C1 segment of cervical spinal cord (tissue), 14 donors: ENCODE data around the gene CDH4.

ENCODE experiments used
- DNase-seq, 14 donors: peaks; one replicate each; lab custom pipeline; 2025; lab: John Stamatoyannopoulos, UW

CDH4 gene

DNA sequence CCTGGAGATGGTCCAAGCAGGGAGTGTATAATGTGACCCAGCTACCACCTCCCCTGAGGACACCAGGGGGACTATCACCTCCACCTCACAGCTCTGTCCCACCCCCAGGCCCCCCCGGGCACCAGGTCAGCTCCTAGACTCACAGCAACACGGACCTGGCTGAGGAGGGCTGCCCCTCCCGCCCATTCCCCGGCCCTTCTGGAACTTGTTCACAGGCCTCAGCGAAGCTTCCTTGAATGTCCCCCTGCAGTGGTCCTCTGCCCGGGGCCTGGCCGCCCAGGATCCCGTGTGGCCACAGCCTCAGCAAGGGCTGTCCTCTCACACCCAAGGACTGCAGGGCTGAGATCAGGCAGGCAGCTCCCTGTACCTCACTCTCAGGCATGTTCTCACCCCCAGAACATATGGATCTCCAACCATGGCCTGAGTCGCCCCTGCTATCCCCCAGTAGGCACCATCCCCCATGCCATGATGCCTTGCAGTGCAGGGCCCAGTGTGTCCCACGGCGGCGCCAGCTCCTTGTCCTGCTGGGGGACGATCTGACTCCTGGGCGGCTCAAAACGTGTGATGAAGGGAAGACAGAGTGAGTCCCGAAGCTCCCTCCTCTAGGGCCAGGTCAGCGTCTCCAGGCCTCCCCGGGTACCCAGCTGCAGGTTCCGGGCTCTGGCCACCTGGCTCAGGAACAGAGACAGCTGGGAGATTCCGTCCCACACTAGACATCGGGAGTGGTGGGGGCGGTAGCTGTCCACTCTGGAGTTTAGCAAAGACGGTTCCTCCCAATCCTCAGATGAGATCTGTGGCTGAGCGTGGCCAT lies 655.2 kb downstream of the CDH4 start:
- DNase-seq, result no peak

DNA sequence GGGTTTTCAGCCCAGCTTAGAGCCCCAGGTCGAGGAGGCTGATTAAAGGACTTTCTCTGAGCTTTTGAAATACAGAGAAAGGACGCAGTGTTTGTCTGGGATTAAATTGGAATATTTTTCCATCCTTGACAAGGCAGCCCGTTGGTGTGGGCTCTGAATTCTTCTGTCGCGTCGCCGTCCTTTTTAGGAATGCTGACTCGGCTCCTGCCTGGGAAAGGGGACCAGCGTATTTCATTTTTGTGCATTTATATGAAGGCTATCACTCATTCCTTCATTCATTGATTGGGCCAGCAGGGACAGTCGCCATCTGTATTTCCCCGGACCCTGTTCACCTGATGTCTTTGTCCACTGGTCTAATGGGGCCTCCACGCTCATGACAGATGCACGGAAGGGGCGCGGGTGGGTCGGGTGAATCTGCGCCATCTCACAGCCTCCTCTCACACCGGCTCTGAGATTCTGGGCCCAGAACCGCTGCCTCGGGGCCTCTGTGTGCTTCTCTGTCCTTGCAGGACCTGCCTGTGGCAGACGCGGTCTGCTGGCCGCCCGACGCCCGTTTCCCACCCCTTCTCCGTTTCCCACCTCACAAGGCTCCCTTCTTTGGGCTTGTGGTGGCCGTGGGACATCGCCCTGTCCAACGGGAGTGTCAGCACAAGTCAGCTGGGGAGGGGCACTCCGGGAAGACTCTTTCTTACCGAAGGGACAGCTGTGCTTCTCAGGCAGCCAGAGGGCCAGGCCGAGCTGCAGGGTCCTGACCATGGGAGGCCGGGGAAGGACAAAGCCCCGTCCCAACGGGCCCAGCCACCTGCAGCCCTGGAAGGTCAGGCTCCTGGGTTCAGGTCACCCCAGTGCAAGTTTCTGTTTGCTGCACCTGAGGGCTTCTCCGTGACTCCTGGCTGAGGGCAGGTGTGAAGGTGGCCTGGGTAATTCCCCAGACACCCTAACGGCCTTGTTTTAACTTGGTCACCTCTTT lies 656.3 kb downstream of the CDH4 start:
- no peak for DNase-seq

DNA sequence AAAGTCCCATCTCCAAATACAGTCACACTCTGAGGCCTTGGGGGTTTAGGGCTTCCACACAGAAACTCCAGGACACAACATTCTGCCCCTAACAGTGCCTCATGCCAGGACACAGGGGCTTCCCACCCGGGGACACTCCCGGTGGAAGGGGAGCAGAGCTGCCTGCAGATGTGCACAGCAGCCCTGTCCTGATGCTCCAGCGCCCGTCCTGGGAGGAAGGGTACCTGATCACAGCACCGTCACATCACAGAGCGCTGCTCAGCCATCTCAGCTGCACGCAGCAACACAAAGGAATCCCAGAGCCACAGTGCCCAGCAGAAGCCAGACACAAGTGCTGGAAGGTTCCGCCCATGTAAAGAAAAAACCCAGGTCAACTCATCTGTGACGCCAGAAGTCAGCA lies 657.0 kb downstream of the CDH4 start:
- DNase-seq, result no peak

DNA sequence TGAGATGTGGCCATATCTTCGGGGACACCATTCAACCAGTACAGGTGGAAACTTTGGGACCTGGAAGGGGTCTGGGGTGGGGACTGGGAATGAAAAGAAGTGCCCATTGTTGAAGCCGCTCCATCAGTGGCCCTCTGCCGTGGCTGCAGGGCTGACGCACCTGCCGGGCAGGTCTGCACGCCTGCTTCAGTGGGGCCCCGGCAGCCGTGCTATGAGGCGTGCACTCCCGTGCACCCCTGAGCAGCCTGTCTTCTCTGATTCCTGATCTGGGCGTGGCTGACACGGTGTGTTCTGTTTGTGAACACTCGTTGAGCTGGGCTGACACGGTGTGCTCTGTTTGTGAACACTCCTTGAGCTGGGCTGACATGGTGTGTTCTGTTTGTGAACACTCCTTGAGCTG lies 657.8 kb downstream of the CDH4 start:
- no peak for DNase-seq

DNA sequence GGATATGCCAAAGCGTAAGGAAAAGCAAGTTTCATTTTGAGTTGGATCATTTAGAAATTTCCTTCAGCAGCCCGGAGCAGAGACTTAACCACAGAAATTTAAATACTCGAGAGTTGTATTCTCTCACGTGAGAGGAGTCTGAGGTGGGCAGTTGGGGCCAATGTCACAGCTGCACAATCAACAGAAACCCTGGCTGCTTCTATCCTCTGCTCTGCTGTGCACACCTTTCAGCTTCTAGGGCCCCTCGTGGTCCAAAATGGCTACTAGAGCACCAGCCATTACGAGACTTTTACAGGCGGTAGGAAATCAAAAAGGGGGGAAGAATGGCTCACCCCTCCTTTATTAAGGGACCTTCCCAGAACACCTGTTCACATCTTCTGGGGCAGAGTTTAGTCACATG lies 659.8 kb downstream of the CDH4 start:
- no peak for DNase-seq

DNA sequence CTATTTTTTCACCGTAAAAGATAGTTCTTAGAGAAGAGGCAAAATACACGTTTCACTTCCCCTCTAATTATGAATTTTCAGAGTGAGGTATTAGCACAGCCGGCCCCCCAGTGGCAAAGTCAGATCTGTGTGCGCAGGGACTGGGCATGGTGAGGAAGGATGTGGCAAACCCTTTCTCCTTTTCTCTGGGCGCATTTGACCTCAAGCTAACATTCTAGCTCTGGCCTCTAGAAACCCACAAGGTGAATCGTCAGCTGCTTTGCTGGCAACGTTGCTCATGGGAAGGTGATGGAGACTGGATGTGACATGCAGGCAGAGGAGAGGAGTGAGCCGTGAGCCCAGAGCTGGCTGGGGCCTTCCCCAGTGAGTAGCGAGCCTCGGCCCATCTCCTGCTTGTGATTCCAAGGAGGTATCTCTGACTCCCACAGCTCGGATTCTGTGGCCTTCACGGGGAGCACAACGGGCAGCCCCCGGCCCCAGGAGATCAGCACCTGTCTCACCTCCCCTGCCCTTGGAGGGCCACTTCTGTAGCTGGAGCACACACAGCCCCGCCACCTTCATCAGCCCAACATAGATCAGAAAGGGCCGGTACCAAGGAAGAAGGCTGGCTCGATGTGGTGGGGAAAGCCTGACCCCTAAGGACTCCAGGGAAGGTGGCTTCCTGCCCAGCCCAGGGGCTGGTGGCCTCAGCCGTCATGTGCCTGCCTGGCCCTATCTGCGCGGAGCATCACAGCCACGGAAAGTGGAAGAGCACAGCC lies 660.8 kb downstream of the CDH4 start:
- no peak for DNase-seq

DNA sequence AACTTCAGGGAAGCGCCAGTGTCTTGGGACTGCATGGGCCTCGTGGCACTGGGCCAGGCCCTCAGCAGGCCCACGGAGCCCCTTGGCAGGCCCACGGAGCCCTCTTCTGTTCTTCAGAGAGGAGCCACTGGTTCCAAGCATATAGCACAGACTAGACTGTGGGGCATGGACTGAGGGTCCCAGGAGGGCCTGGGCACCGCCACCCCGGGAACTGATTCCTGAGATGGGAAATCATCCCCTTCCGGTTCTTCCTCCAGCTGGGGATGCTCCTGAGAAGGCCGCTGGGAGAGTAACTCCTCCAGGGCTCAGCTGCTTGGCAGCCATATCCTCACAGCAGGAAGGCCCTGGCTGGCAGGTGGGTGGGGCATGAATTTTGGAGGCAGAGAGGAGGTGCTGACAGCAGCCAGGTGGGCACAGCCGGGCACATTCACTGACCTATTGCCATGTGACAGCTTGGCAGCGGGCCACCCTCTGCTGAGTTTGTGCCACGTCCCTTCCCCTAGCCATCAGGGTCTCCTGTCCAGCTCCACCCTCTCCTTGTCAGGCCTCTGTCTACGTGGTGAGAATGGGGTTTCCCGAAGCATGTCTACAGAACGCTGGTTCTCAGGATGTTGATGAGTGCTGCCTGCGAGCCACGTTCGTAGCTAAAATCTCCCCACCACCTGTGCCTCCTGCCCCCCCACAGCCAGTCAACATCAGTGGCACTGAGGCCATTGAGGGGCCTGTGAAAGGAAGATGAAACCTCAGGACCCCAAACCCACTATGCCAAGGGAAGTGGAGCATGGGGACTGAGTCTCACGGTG lies 661.6 kb downstream of the CDH4 start:
- DNase-seq, result no peak

DNA sequence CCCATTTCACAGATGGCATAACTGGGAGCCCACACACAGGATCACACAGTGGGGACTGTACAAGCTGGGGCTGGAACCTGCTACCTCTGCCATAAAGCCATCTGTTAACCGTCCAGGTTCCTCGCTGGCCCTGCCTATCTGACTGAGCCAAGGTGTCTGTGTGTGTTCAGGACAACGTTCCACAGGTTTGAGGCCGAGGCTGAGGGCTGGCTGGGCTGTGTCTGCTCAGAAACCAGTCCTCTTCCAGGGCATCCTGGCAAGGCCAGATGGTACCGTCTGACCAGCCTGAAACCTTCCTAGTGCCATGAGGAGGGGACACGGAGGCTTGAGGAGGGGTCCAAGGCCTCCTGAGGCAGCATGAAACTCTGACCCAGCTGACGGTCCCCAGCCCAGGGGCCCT lies 663.0 kb downstream of the CDH4 start:
- DNase-seq, result no peak

DNA sequence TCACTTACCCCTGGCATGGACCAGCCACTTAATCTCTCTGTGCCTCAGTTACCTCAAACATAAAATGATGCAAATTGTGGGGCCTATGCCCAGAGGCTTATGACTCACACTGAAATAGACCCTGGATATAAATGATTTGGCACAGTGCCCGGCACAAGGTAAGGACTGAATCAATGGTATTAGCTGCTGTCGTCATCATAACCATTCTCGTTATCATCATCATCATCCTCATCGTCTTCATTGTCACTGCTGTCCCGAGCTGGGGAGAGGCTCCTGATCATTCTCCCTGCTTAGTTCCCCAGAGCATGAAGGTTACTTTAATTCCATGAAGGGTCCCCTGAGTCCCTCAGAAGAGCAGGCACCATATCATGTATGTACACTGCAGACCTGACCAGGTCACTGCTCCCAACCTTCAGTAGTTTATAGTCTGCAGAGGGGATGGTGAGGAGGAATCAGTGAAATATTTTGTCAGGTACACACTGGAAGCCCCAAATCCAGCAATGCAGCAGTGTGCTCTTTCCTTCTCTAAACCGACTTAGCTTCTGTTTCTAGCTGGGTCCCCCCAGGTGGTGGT lies 664.3 kb downstream of the CDH4 start:
- DNase-seq, result no peak

DNA sequence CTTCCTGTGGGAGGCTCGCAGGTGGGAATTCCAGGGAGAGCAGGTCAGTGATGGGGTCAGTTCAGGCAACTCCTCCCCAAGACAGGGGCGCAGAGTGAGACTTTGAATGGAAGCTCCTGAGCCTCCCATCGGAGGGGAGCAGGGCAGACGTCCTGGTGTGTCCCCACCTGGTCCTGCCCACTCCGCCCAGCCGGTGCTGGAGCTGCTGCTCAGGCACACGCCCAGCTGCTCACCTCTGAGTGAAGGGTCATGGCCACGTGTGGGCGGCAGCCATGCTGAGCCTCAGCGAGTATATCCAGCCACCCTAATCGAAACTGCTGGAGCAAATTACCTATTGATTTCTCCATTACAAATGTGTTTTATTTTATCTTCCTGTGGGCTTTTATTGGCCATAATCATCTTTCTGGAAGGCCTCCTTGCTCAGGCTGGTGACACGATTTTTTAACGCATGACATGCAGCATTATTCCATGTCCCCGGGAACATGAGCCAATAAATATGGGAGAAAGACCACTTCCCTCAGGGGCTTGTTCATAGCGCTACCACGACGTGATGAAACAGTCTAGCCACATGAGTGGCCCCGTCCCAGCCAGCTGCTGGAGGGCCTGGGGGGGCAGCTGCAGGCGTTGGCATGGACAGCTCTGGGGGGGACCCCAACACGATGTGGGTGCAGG lies 665.5 kb downstream of the CDH4 start:
- no peak for DNase-seq

DNA sequence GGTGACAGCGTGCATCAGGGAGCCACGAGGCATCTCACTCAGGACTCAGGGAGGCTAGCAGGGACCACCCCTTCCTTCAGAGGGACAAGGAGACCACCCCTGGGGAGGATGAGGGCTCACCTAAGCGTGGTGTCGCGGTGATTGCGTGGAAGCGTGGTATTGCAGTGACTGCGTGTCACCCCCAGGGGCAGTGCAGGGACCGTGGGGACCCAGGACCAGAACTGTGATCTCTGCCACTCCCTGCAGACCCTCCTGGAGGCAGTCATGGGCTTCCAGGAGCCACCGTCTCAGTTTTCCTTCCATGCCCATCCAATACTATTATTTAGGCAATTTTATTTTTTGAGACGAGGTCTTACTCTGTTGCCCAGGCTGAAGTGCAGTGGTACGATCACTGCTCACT lies 666.5 kb downstream of the CDH4 start:
- DNase-seq, result no peak

DNA sequence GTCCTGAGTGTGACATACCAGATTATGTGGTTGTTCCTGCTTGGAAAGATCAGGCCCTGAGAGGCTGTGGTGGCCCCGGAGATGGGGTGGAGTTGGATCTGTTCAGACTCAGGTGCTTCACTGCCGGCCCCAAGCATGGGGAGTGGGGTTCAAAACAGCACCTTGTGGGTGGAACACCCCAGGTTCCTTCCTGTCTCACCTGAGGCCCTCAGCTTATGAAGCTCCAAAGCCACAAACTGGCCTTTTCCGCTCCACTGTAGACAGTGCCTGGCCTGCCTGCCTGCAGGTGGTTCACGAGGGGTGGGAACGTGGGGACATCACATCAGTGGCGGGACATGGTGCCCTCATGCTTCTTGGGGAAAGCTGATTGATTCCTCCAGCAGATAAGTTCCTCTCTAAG lies 667.2 kb downstream of the CDH4 start:
- no peak for DNase-seq

DNA sequence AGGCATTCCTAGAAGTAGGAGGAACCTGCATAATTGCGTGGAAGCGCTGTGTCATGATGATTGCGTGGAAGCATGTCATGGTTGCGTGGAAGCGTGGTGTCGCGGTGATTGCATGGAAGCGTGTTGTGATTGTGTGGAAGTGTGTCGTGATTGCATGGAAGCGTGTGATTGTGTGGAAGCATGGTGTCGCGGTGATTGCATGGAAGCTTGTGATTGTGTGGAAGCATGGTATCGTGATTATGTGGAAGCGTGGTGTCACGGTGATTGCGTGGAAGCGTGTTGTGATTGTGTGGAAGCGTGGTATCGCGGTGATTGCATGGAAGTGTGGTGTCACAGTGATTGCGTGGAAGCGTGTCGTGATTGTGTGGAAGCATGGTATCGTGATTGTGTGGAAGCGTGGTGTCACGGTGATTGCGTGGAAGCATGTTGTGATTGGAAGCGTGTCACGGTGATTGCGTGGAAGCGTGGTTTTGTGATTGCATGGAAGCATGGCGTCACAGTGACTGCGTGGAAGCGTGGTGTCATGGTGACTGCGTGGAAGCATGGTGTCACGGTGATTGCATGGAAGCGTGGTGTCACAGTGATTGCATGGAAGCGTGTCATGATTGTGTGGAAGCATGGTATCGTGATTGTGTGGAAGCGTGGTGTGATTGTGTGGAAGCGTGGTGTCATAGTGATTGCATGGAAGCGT lies 667.8 kb downstream of the CDH4 start:
- DNase-seq, result no peak

DNA sequence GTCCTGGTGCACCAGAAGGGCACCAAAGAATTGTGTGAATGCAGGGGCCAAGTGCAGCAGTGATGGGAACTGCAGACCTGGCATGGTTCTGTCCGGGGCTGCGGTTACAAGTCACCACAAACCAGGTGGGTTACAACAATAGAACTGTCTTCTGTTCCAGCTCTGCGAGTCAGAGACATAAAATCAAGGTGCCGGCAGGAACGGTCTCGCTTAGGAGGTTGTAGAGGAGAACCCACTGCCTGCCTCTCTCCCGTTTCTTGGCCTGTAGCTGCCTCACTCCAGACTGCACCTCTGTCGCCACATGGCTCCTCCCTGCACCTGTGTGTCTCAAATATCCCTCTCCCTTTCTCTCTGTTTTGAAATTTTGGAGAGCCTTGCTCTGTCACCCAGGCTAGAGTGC lies 670.4 kb downstream of the CDH4 start:
- no peak for DNase-seq

DNA sequence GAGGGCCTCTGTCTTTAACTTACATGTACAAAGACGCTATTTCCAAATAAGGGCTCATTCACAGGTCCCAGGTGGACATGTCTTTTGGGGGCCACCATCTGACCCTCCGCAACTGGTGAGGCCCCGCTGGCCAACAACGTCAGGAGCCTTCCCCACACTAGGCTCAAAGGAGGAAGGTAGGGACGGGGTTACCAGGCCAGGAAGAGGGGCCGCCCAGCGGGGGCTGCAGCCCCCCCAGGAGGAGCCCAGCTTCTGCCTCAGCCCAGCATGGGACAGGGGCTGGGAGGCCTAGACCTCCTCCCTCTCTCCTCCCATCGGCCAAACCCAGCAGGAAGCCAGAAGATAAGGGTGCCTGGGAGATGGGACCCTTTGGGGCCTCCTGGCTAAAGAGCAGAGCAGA lies 670.9 kb downstream of the CDH4 start:
- DNase-seq, result no peak

DNA sequence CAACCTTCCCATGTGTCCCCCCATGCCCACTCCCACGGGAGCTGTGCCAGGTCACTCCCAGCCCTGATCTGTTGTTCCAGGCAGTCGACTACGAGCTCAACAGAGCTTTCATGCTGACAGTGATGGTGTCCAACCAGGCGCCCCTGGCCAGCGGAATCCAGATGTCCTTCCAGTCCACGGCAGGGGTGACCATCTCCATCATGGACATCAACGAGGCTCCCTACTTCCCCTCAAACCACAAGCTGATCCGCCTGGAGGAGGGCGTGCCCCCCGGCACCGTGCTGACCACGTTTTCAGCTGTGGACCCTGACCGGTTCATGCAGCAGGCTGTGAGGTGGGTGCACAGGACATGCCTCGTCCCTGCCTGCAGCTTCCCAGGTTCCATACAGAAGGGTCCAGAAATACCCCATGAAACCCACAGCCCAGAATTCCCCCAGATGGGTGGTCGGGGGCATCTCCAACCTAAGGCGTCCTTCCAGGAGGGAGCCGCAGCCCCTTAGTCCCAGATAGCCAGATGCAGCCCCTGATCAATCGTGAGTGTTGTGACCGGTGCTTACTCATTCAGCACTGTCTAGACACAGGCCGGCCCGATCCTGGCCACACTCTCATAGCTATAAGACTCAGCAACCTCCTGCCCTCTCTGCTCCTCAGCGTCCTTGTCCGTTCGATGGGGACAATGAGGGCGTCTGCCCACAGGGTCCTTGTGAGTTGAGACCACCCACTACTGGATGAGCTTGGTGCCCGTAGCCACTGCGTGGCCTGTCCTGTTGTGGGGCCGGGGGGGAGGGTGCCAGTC lies 671.5 kb downstream of the CDH4 start:
- no peak for DNase-seq

DNA sequence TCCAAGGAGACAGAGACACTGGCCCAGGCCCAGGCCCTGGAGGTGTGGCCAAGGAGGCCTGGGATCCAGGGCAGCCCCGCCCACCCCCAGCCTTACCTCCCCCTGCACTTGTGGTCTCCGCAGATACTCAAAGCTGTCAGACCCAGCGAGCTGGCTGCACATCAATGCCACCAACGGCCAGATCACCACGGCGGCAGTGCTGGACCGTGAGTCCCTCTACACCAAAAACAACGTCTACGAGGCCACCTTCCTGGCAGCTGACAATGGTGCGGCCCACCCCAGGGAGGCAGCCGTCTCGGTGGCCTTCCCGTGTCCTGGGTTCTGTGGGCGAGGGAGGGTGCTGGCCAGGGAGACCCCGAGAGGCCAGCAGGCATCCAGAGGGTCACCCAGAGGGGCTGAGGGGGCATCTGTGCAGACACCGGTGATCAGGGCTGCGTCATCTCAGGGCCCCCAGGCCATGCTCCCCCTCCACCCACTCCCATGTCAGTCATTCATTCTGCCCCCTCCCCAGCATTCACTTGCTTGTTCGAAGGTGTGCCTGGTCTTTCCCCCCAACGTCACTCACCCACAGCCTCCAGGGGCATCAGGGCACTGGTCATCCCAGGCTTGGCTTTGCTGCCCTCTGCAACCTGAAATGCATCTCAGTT lies 672.3 kb downstream of the CDH4 start:
- no peak for DNase-seq

DNA sequence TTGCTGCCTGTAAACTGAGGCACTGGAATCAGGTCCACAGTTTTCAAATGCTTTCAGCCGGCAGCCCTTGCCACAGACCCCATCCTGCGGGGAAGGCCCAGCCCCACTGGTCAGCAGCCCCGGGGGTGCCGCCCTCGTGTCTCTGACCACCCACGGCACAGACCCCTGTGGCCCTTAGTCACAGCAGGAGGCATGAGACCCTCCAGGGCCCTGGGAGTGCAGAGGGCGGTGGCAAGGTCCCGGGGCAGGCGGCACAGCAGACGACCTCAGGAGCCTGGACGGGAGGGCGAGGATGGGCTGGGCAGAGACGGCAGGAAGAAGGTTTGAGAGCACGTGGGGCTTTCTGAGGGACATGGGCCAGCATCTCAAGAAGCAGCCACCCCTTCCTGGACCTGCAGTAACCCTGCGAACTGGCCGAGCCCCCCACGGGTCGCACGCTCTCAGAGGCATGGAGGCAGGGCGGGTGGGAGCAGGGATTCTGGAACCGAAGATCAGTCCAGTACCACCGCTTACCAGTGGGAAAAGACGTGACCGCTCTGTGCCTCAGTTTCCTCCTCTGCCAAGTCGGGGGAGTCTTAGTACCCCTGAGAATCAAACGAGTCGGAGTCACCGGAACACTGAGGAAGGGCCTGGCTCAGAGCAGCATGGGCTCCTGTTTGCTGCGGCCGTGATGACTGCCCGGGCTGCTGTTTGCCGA lies 672.9 kb downstream of the CDH4 start:
- no peak for DNase-seq
